ENCODE results near the gene CD3E. TPM values are rescaled to one million over a fixed set of nuclear protein-coding genes. Genes with fewer than 3 reads are reported as not detected.
A peak's percentile ranks its signal among the peaks of the same experiment; 100 is the strongest.

The CD3E gene
- total and polyA plus RNA-seq, 2 of the 8 experiments (the other 6 are each of a cell fraction or from before 2014, with no cell fraction given) = not detected

- no peak overlapping the region for H3K4ac ChIP-seq (replicated peaks; ENCODE audit: insufficient read length, low read depth, low read length)
- H3K14ac ChIP-seq (ENCODE audit: insufficient read length) = no peak overlapping the region
- no peaks in the 10 kb centered on the region for H4K20me1 ChIP-seq (replicated peaks in 1 of 2; ENCODE audit: control insufficient read depth in 1 of 2, insufficient read depth in 2 of 2, low read length in 2 of 2)
- H4K5ac ChIP-seq (ENCODE audit: insufficient read length, low read depth, low read length) = no peak overlapping the region
- H2BK5ac ChIP-seq (ENCODE audit: low read depth, low read length) = no peak overlapping the region
- H3K23me2 ChIP-seq (ENCODE audit: low read depth, low read length) = no peaks in the 10 kb centered on the region
- H3K27ac ChIP-seq (ENCODE audit: low read depth, low read length) = no peak overlapping the region
- H3K9me3 ChIP-seq (ENCODE audit: insufficient read depth in 2 of 2, low read depth in 1 of 2, low read length in 1 of 2) = no peaks in the 10 kb centered on the region
- H3K36me3 ChIP-seq (ENCODE audit: control insufficient read depth in 2 of 4, insufficient read depth in 4 of 4, low read length in 3 of 4) = no peaks in the 10 kb centered on the region
- no peak overlapping the region for H2BK20ac ChIP-seq (ENCODE audit: low read length)
- H3K4me1 ChIP-seq (replicated peaks in 1 of 4; ENCODE audit: control insufficient read depth in 3 of 4, insufficient read depth in 4 of 4, low read length in 3 of 4) = no peaks in the 10 kb centered on the region
- H2AFZ ChIP-seq (ENCODE audit: low read length) = peak overlapping the region; percentile 66
- no peak overlapping the region for H3K23ac ChIP-seq (ENCODE audit: insufficient read length)
- CTCF ChIA-PET (ENCODE audit: partially characterized antibody) = interaction anchor here (0.6 to 1.7 kb wide), 4 partner anchors 8 to 159 kb away, joined by 3 to 12 read pairs (median 3); no protein-coding TSS in a partner anchor
- H3K79me2 ChIP-seq (ENCODE audit: control insufficient read depth in 1 of 2, insufficient read depth in 2 of 2, low read length in 2 of 2) = no peaks in the 10 kb centered on the region
- H3K56ac ChIP-seq (replicated peaks; ENCODE audit: insufficient read length, low read depth, low read length) = no peak overlapping the region
- POLR2A ChIA-PET (ENCODE audit: partially characterized antibody) = interaction anchor here (1.7 kb wide), 1 partner anchor 55 kb away, joined by 3 read pairs; the partner anchor contains the start of gene UBE4A
- H3K4me2 ChIP-seq (ENCODE audit: insufficient read depth in 1 of 2, low read depth in 2 of 2, low read length in 2 of 2) = no peak overlapping the region
- no peaks in the 10 kb centered on the region for H3K79me1 ChIP-seq (ENCODE audit: low read depth, low read length)
- H2BK120ac ChIP-seq (replicated peaks; ENCODE audit: low read depth, low read length) = no peak overlapping the region
- no peaks in the 10 kb centered on the region for H3K27me3 ChIP-seq (replicated peaks in 1 of 4; ENCODE audit: control insufficient read depth in 3 of 4, extremely low read depth in 1 of 4, insufficient read depth in 3 of 4, low read length in 3 of 4)
- no peak overlapping the region for H2BK12ac ChIP-seq (ENCODE audit: low read depth, low read length)
- no peak for DNase-seq (ENCODE audit: low read depth in 1 of 2, low spot score in 2 of 2)
- H4K8ac ChIP-seq (ENCODE audit: extremely low read depth, insufficient read depth, low read length) = no peak overlapping the region
- no peak for FAIRE-seq
- H2BK15ac ChIP-seq (ENCODE audit: low read length) = no peak overlapping the region
- no peak overlapping the region for H3K18ac ChIP-seq (ENCODE audit: extremely low read depth, low read length)
- H2AK5ac ChIP-seq (ENCODE audit: low read depth, low read length) = no peak overlapping the region
- no peak overlapping the region for H4K91ac ChIP-seq (replicated peaks; ENCODE audit: insufficient read length, low read length)
- 94% methylated on average over 1 of the region's 1 CpG; no CpG with 5 or more reads in 1 of the 2 experiments for WGBS, 2 experiments (ENCODE audit: extremely low coverage in 1 of 2, insufficient coverage in 1 of 2, insufficient read length in 1 of 2, insufficient replicate concordance in 2 of 2, low coverage in 1 of 2, low lambda C conversion rate in 2 of 2, missing lambda C conversion rate in 1 of 2)
- H3K4me3 ChIP-seq (ENCODE audit: extremely low read depth in 1 of 4, insufficient read depth in 2 of 4, low read depth in 3 of 4, low read length in 4 of 4) = no peak overlapping the region
- H3K9ac ChIP-seq (replicated peaks in 1 of 4; ENCODE audit: extremely low read depth in 1 of 4, low read depth in 3 of 4, low read length in 3 of 4) = no peak overlapping the region
- TF ChIP-seq SAP30 (IDR thresholded peaks at IDR 0.05; ENCODE audit: insufficient read depth, insufficient replicate concordance, low read length) = no peak
- no peak for TF ChIP-seq SIRT6 (IDR thresholded peaks at IDR 0.05; ENCODE audit: low read length)
- TF ChIP-seq NANOG (IDR thresholded peaks at IDR 0.05; ENCODE audit: insufficient read depth, low read depth, low read length, poor library complexity, severe bottlenecking) = no peak
- no peak for TF ChIP-seq TCF12 (IDR thresholded peaks at IDR 0.05; ENCODE audit: low read depth, low read length)
- TF ChIP-seq, protein P1, sequence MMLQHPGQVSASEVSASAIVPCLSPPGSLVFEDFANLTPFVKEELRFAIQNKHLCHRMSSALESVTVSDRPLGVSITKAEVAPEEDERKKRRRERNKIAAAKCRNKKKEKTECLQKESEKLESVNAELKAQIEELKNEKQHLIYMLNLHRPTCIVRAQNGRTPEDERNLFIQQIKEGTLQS (IDR thresholded peaks at IDR 0.05; ENCODE audit: insufficient read depth, low read depth, low read length) = no peak
- no peak for TF ChIP-seq SUZ12 (IDR thresholded peaks at IDR 0.05; ENCODE audit: low read length)
- TF ChIP-seq CHD2 (IDR thresholded peaks at IDR 0.05; ENCODE audit: low read length) = no peak
- TF ChIP-seq, protein P2, sequence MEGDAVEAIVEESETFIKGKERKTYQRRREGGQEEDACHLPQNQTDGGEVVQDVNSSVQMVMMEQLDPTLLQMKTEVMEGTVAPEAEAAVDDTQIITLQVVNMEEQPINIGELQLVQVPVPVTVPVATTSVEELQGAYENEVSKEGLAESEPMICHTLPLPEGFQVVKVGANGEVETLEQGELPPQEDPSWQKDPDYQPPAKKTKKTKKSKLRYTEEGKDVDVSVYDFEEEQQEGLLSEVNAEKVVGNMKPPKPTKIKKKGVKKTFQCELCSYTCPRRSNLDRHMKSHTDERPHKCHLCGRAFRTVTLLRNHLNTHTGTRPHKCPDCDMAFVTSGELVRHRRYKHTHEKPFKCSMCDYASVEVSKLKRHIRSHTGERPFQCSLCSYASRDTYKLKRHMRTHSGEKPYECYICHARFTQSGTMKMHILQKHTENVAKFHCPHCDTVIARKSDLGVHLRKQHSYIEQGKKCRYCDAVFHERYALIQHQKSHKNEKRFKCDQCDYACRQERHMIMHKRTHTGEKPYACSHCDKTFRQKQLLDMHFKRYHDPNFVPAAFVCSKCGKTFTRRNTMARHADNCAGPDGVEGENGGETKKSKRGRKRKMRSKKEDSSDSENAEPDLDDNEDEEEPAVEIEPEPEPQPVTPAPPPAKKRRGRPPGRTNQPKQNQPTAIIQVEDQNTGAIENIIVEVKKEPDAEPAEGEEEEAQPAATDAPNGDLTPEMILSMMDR (IDR thresholded peaks at IDR 0.05; ENCODE audit: control extremely low read depth in 1 of 3, insufficient read depth in 1 of 3, low read depth in 1 of 3, low read length in 3 of 3) = no peak
- no peak for TF ChIP-seq TAF1 (IDR thresholded peaks at IDR 0.05; ENCODE audit: low read depth, low read length)
- TF ChIP-seq JUN (IDR thresholded peaks at IDR 0.05; ENCODE audit: low read depth, low read length) = no peak
- TF ChIP-seq TBP (IDR thresholded peaks at IDR 0.05; ENCODE audit: low read depth, low read length) = no peak
- no peak for TF ChIP-seq POLR2AphosphoS5 (IDR thresholded peaks at IDR 0.05; ENCODE audit: low read depth, low read length)
Observed at GRCh38 chr11:118304227-118304567, 333 bp upstream of the CD3E start.

Measured in H1 (cell line).